Globus pallidus (tissue), 1 donor: Measurements from ENCODE around the gene CFAP97D2.

Experiments used
- DNase-seq: peaks from one replicate; pipeline ENCODE4 v3.0.0-alpha.2; 2015; ENCODE audit warnings: low spot score

Gene CFAP97D2

DNA sequence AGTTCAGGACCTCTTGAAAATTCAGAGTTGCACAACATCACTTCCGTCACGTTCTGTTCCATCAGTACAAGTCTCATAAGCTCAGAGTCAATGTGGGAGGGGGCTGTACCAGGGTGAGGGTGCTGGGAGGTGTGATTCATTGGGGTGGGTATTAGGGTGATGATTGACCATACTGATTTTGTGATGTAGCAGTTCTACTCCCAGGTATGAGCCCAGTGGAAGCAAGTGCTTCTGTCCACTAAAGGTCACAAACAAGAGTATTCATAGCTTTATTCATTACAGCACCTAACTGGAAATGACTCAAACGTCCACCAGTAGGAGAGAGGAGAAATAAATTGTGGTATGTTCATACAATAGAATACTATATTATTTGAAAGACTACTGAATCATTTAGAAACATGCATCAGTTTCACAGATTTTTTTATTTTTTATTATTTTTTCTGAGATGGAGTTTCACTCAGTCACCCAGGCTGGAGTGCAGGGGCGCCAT, 90.3 kb downstream of the CFAP97D2 start:
- DNase-seq = no peak
